SK-N-SH (cell line): ENCODE data around the gene HERC5. TPM values are rescaled to one million over a fixed set of nuclear protein-coding genes. Genes with fewer than 3 reads are reported as not detected.

ENCODE experiments used
- CTCF ChIA-PET: fragments of 300-600, 350-600 bp; formaldehyde crosslinking; extraction: SDS; loops from one replicate; lab custom pipeline; 2021; lab: Yijun Ruan, JAX
- POLR2A ChIA-PET: fragments of 350-600 bp; sonication (Branson Sonifier 250); formaldehyde crosslinking; extraction: SDS; loops from one replicate; lab custom pipeline; 2020; ENCODE audit warnings: antibody characterized with exemption, inconsistent platforms; lab: Yijun Ruan, JAX
- DNase-seq: peaks from one replicate; pipeline ENCODE4 v3.0.0; 2012
- H2AFZ ChIP-seq: fragments of 200-600 bp; sonication (generic); 2 replicates; pipeline ENCODE4 v1.8.1; 2016; ENCODE audit warnings: antibody characterized with exemption, mild to moderate bottlenecking, low read depth
- H3F3A ChIP-seq: fragments of 200-600 bp; sonication (generic); replicated peaks from 2 replicates; pipeline ENCODE3; 2016; ENCODE audit warnings: antibody characterized with exemption, mild to moderate bottlenecking; ENCODE audit not compliant: insufficient read depth
- H3K27ac ChIP-seq, 2 experiments: fragments of 200-500 bp in 1 of 2; fragments of 200-600 bp in 1 of 2; sonication (Bioruptor generic) in 1 of 2; sonication (generic), shearing (Covaris generic) in 1 of 2; 2 replicates each; pipeline versions ENCODE4 v1.5.1 to v1.6.1; 2014 to 2016; ENCODE audit warnings: low read depth in 2 of 2, inconsistent platforms in 1 of 2, low read length in 1 of 2, mild to moderate bottlenecking in 1 of 2, mixed read lengths in 1 of 2
- H3K27me3 ChIP-seq: fragments of 200-600 bp; sonication (generic), shearing (Covaris generic); 2 replicates; pipeline ENCODE4 v1.6.1; 2016; ENCODE audit warnings: mixed run types; ENCODE audit not compliant: insufficient read depth
- H3K36me3 ChIP-seq, 2 experiments: fragments of 200-500 bp in 1 of 2; fragments of 200-600 bp in 1 of 2; sonication (Bioruptor generic) in 1 of 2; sonication (generic) in 1 of 2; replicated peaks in 1 of 2; 2 replicates each; pipeline versions ENCODE3 to v1.5.1; 2014 to 2016; ENCODE audit warnings: low read length in 1 of 2, mild to moderate bottlenecking in 1 of 2; ENCODE audit not compliant: insufficient read depth in 2 of 2, control insufficient read depth in 1 of 2
- H3K4me1 ChIP-seq, 2 experiments: fragments of 200-500 bp in 1 of 2; fragments of 200-600 bp in 1 of 2; sonication (Bioruptor generic) in 1 of 2; sonication (generic), shearing (Covaris generic) in 1 of 2; 2 replicates each; pipeline versions ENCODE4 v1.5.1 to v1.6.1; 2014 to 2016; ENCODE audit warnings: low read depth in 1 of 2, low read length in 1 of 2, mixed run types in 1 of 2; ENCODE audit not compliant: insufficient read depth in 2 of 2, control insufficient read depth in 1 of 2
- H3K4me2 ChIP-seq: fragments of 200-600 bp; sonication (generic), shearing (Covaris generic); 2 replicates; pipeline ENCODE4 v1.6.1; 2017; ENCODE audit warnings: mixed run types
- H3K4me3 ChIP-seq, 2 experiments: fragments of 200-500 bp in 1 of 2; fragments of 200-600 bp in 1 of 2; sonication (Bioruptor generic) in 1 of 2; sonication (generic), shearing (Covaris generic) in 1 of 2; 2 replicates each; pipeline versions ENCODE4 v1.5.1 to v1.8.1; 2014 to 2016; ENCODE audit warnings: low read depth in 2 of 2, inconsistent platforms in 1 of 2, low read length in 1 of 2, mild to moderate bottlenecking in 1 of 2, mixed read lengths in 1 of 2, moderate library complexity in 1 of 2
- H3K79me2 ChIP-seq: fragments of 200-600 bp; sonication (generic); 2 replicates; pipeline ENCODE4 v1.8.1; 2017; ENCODE audit warnings: mild to moderate bottlenecking; ENCODE audit not compliant: insufficient read depth
- H3K9ac ChIP-seq: fragments of 200-600 bp; sonication (generic); 2 replicates; pipeline ENCODE4 v1.6.1; 2017; ENCODE audit warnings: mixed run types
- H3K9me2 ChIP-seq: fragments of 200-600 bp; sonication (generic); 2 replicates; pipeline ENCODE4 v1.6.1; 2017; ENCODE audit warnings: mixed run types
- H3K9me3 ChIP-seq: fragments of 200-600 bp; sonication (generic); 2 replicates; pipeline ENCODE4 v1.6.1; 2017; ENCODE audit warnings: mixed run types, mild to moderate bottlenecking, moderate library complexity
- H4K20me1 ChIP-seq: fragments of 200-600 bp; sonication (generic); 2 replicates; pipeline ENCODE4 v1.6.1; 2017; ENCODE audit warnings: mild to moderate bottlenecking, mixed run types; ENCODE audit not compliant: insufficient read depth
- ELF1 ChIP-seq: IDR thresholded peaks from 2 replicates; pipeline ENCODE4 v1.4.0; 2012
- GABPA ChIP-seq: IDR thresholded peaks from 2 replicates; pipeline ENCODE4 v1.4.0; 2012; ENCODE audit warnings: low read depth, mild to moderate bottlenecking
- MEF2A ChIP-seq: IDR thresholded peaks from 2 replicates; pipeline ENCODE4 v1.4.0; 2012; ENCODE audit warnings: low read depth, borderline replicate concordance
- MXI1 ChIP-seq: IDR thresholded peaks from 2 replicates; pipeline ENCODE4 v1.6.1; 2012; ENCODE audit warnings: mild to moderate bottlenecking, low read depth, low read length, improper control_type of control experiment
- RAD21 ChIP-seq: IDR thresholded peaks from 2 replicates; pipeline ENCODE4 v1.6.1; 2012; ENCODE audit warnings: mild to moderate bottlenecking, low read length
- RXRA ChIP-seq: IDR thresholded peaks from 2 replicates; pipeline ENCODE4 v1.4.0; 2012; ENCODE audit warnings: low read depth, mild to moderate bottlenecking, borderline replicate concordance
- SIN3A ChIP-seq: IDR thresholded peaks from 2 replicates; pipeline ENCODE4 v1.6.1; 2012; ENCODE audit warnings: low read depth, mild to moderate bottlenecking, low read length, moderate library complexity, borderline replicate concordance
- SMC3 ChIP-seq: IDR thresholded peaks from 2 replicates; pipeline ENCODE4 v1.6.1; 2012; ENCODE audit warnings: low read depth, low read length, improper control_type of control experiment
- TAF1 ChIP-seq: IDR thresholded peaks from 2 replicates; pipeline ENCODE4 v1.6.1; 2012; ENCODE audit warnings: low read depth, mild to moderate bottlenecking, low read length, moderate library complexity, borderline replicate concordance
- TEAD4 ChIP-seq: IDR thresholded peaks from 2 replicates; pipeline ENCODE4 v1.4.0; 2012; ENCODE audit warnings: mild to moderate bottlenecking, borderline replicate concordance; ENCODE audit not compliant: insufficient read depth
- WGBS: methylation state at CpG from one replicate; pipeline ENCODE4 v1.1.6; 2017; ENCODE audit warnings: low lambda C conversion rate; 5-methylcytosine and 5-hydroxymethylcytosine counted together
- polyA plus RNA-seq, 3 experiments: library from polyadenylated mRNA; depleted of rRNA; stranded (reverse); fragments of >200 nt; gene quantifications; 2 replicates each; pipeline ENCODE4 v1.2.3, GENCODE V29; 2012
- TF ChIP-seq, protein P1 (sequence below): fragments of 150-350 bp; IDR thresholded peaks from 2 replicates; pipeline ENCODE4 v1.6.1; 2017; ENCODE audit warnings: antibody characterized with exemption, low read length, low read depth, borderline replicate concordance
- TF ChIP-seq, protein P2 (sequence below): IDR thresholded peaks from 2 replicates; pipeline ENCODE4 v1.6.1; 2012; ENCODE audit warnings: mild to moderate bottlenecking, low read depth, low read length, moderate library complexity
- TF ChIP-seq, protein P3 (sequence below): IDR thresholded peaks from 2 replicates; pipeline ENCODE4 v1.4.0; 2012; ENCODE audit warnings: low read depth
- TF ChIP-seq, protein P4 (sequence below): fragments of 150-350 bp; IDR thresholded peaks from 2 replicates; pipeline ENCODE4 v1.6.1; 2016; ENCODE audit warnings: mild to moderate bottlenecking, low read depth, low read length

HERC5 gene
- polyA plus RNA-seq, 1 of the 3 experiments (the other 2 are of a cell fraction) = 0.15 TPM

DNA sequence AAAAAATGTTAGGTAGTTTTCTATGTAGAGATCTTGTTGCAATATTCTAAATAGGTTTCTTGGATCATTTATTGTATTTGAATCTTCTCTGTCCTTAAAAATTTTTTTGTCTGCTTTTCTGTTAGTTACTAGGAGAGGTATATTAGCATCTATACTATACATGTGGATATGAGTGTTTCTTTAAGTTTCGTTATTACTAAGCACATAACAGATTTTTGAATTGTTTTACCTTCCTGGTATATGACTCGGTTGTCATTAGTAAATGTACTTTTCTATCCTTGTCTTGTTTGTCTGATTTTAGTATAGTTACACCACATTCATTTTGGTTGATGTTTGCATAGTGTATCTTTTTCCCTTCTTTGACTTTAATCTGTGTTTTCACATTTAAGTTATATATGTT is 46.4 kb downstream of the HERC5 start:
- H3K9me2 ChIP-seq = no peaks in the 10 kb centered on the region
- no peak for TF ChIP-seq MEF2A
- no peak for TF ChIP-seq RAD21
- TF ChIP-seq RXRA = no peak
- TF ChIP-seq SIN3A = no peak
- TF ChIP-seq SMC3 = no peak
- TF ChIP-seq, protein P1, sequence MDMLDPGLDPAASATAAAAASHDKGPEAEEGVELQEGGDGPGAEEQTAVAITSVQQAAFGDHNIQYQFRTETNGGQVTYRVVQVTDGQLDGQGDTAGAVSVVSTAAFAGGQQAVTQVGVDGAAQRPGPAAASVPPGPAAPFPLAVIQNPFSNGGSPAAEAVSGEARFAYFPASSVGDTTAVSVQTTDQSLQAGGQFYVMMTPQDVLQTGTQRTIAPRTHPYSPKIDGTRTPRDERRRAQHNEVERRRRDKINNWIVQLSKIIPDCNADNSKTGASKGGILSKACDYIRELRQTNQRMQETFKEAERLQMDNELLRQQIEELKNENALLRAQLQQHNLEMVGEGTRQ = no peak
- TF ChIP-seq GABPA = no peak
- TF ChIP-seq TEAD4 = no peak
- TF ChIP-seq TAF1 = no peak
- TF ChIP-seq, protein P2, sequence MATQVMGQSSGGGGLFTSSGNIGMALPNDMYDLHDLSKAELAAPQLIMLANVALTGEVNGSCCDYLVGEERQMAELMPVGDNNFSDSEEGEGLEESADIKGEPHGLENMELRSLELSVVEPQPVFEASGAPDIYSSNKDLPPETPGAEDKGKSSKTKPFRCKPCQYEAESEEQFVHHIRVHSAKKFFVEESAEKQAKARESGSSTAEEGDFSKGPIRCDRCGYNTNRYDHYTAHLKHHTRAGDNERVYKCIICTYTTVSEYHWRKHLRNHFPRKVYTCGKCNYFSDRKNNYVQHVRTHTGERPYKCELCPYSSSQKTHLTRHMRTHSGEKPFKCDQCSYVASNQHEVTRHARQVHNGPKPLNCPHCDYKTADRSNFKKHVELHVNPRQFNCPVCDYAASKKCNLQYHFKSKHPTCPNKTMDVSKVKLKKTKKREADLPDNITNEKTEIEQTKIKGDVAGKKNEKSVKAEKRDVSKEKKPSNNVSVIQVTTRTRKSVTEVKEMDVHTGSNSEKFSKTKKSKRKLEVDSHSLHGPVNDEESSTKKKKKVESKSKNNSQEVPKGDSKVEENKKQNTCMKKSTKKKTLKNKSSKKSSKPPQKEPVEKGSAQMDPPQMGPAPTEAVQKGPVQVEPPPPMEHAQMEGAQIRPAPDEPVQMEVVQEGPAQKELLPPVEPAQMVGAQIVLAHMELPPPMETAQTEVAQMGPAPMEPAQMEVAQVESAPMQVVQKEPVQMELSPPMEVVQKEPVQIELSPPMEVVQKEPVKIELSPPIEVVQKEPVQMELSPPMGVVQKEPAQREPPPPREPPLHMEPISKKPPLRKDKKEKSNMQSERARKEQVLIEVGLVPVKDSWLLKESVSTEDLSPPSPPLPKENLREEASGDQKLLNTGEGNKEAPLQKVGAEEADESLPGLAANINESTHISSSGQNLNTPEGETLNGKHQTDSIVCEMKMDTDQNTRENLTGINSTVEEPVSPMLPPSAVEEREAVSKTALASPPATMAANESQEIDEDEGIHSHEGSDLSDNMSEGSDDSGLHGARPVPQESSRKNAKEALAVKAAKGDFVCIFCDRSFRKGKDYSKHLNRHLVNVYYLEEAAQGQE = no peak
- TF ChIP-seq, protein P3, sequence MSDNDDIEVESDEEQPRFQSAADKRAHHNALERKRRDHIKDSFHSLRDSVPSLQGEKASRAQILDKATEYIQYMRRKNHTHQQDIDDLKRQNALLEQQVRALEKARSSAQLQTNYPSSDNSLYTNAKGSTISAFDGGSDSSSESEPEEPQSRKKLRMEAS = no peak
- TF ChIP-seq, protein P4, sequence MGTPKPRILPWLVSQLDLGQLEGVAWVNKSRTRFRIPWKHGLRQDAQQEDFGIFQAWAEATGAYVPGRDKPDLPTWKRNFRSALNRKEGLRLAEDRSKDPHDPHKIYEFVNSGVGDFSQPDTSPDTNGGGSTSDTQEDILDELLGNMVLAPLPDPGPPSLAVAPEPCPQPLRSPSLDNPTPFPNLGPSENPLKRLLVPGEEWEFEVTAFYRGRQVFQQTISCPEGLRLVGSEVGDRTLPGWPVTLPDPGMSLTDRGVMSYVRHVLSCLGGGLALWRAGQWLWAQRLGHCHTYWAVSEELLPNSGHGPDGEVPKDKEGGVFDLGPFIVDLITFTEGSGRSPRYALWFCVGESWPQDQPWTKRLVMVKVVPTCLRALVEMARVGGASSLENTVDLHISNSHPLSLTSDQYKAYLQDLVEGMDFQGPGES = no peak
- TF ChIP-seq ELF1 = no peak
- TF ChIP-seq MXI1 = no peak
- no peaks in the 10 kb centered on the region for H3F3A ChIP-seq
- H3K27ac ChIP-seq = no peak overlapping the region
- H3K9me3 ChIP-seq = no peaks in the 10 kb centered on the region
- H3K27me3 ChIP-seq = no peaks in the 10 kb centered on the region
- DNase-seq = no peak
- no peak overlapping the region for H3K9ac ChIP-seq
- no peak overlapping the region for H3K4me2 ChIP-seq
- ChIA-PET POLR2A (no interaction called here), CTCF (interaction anchor here (1.0 kb wide), 1 partner anchor 12 kb away, joined by 3 read pairs; no protein-coding TSS in a partner anchor)
- no peaks in the 10 kb centered on the region for H3K4me1 ChIP-seq
- H3K36me3 ChIP-seq = no peaks in the 10 kb centered on the region
- no peak overlapping the region for H2AFZ ChIP-seq
- no peaks in the 10 kb centered on the region for H4K20me1 ChIP-seq
- 57% methylated on average over 2 of the region's 2 CpGs for WGBS
- H3K4me3 ChIP-seq = no peak overlapping the region
- no peaks in the 10 kb centered on the region for H3K79me2 ChIP-seq
